Renal cortex interstitium (tissue), 11 donors: Measurements from ENCODE around the gene FAP. TPM values are rescaled to one million over a fixed set of nuclear protein-coding genes. Genes with fewer than 3 reads are reported as not detected.

ENCODE experiments used
- DNase-seq, 11 donors: peaks; one replicate each; pipeline ENCODE4 v3.0.0-alpha.2; 2013; ENCODE audit warnings: low read depth in 9 of 11, low spot score in 4 of 11; ENCODE audit errors: extremely low read depth in 1 of 11
- polyA plus RNA-seq, 3 donors: library from polyadenylated mRNA; unstranded; fragments of 120-200 nt; gene quantifications; one replicate each; pipeline ENCODE4 v1.2.1, GENCODE V29; 2013; ENCODE audit not compliant: insufficient read length in 3 of 3

FAP gene
- polyA plus RNA-seq, 3 donors, result 10.9 to 12.9 (median 11.6) TPM

GRCh38 chr2:162155093-162155492, 88.2 kb downstream of the FAP start:
- DNase-seq, result no peak

GRCh38 chr2:162153608-162154224, 89.5 kb downstream of the FAP start:
- peak; percentile 10 to 61 (median 28) for DNase-seq

- no peak for DNase-seq
These were observed 91.1 kb downstream of the FAP start, which contains the start of gene GCG for GRCh38 chr2:162152147-162152546. TSS of gene GCG (minus strand) at chr2:162152247. CDS start at chr2:162149178, 3,069 bp downstream.

- DNase-seq, result no peak
These were observed 93.3 kb downstream of the FAP start for GRCh38 chr2:162149940-162150339.

- DNase-seq, result no peak
These were observed 93.8 kb downstream of the FAP start for GRCh38 chr2:162149466-162149865.

- DNase-seq, result no peak
These were observed 94.3 kb downstream of the FAP start for GRCh38 chr2:162148956-162149355.

- no peak for DNase-seq
These were observed 99.3 kb downstream of the FAP start for GRCh38 chr2:162143969-162144368.

GRCh38 chr2:162138310-162138709, 104.9 kb downstream of the FAP start:
- no peak for DNase-seq

- no peak for DNase-seq
These were observed 115.8 kb downstream of the FAP start for GRCh38 chr2:162127422-162127821.

- DNase-seq, result no peak
These were observed 116.7 kb downstream of the FAP start for GRCh38 chr2:162126527-162126926.

GRCh38 chr2:162126111-162126519, 117.1 kb downstream of the FAP start:
- DNase-seq, result peak in 1 of 11 donors; percentile 18

GRCh38 chr2:162125138-162125537, 118.1 kb downstream of the FAP start:
- DNase-seq, result no peak

GRCh38 chr2:162123806-162124758, 119.2 kb downstream of the FAP start:
- peak; percentile 33 to 68 (median 44) for DNase-seq

Other genes starting within 250 kb of the FAP start
- gene DPP4, start 169.2 kb downstream of the FAP start, polyA plus RNA-seq, result 100 to 1,000 TPM; 106 to 157 (median 136) TPM
- gene GCG, start 91.2 kb downstream of the FAP start, polyA plus RNA-seq, result not detected
- 1 to 10 TPM; 5.4 to 7.6 (median 5.9) TPM for gene IFIH1, start 75.2 kb upstream of the FAP start, polyA plus RNA-seq
- gene GCA, start 100.7 kb upstream of the FAP start, polyA plus RNA-seq, result 10 to 100 TPM; 31.0 to 38.0 (median 33.6) TPM